HL-60 (cell line): ENCODE data around the gene DMBT1.

ENCODE experiments used
- CTCF ChIP-seq: IDR thresholded peaks from one replicate; pipeline ENCODE4 v1.5.1; 2011; ENCODE audit warnings: low read length, control low read depth, inconsistent platforms; ENCODE audit not compliant: insufficient read depth
- POLR2AphosphoS5 ChIP-seq: IDR thresholded peaks from 2 replicates; pipeline ENCODE4 v1.6.1; 2012; ENCODE audit warnings: low read depth
- REST ChIP-seq: IDR thresholded peaks from 2 replicates; pipeline ENCODE4 v1.6.1; 2012; ENCODE audit warnings: low read depth; ENCODE audit not compliant: insufficient replicate concordance

- no peak for TF ChIP-seq CTCF
- TF ChIP-seq REST: no peak
- no peak for TF ChIP-seq POLR2AphosphoS5
Measured at GRCh38 chr10:122549636-122550035, 10.9 kb upstream of the DMBT1 start.
